HG02970 (cell line): ENCODE data around the gene CDC73.
"Not testable (repeated sequence)": the region's sequence is repeated elsewhere in the genome, so short reads cannot be mapped to it uniquely, and the experiment has no call there.

Source experiments
- ATAC-seq: cut with Tn5 transposase; IDR thresholded peaks from one replicate; pipeline ENCODE4 v1.9.1; 2021; ENCODE audit warnings: mild to moderate bottlenecking, moderate library complexity, moderate number of reproducible peaks; ENCODE audit not compliant: unreplicated experiment, low FRiP score

CDC73 gene

GRCh38 chr1:193219391-193219790, 97.6 kb downstream of the CDC73 start:
- ATAC-seq: no peak

GRCh38 chr1:193221651-193222050, 99.8 kb downstream of the CDC73 start:
- no peak for ATAC-seq

- ATAC-seq: no peak
Measured at GRCh38 chr1:193222056-193222615, 100.3 kb downstream of the CDC73 start.

- no peak for ATAC-seq
Measured at GRCh38 chr1:193229136-193229535, 107.3 kb downstream of the CDC73 start.

GRCh38 chr1:193231146-193231545, 109.3 kb downstream of the CDC73 start:
- ATAC-seq: not testable (repeated sequence)

GRCh38 chr1:193234530-193234929, 112.7 kb downstream of the CDC73 start:
- ATAC-seq: no peak

- no peak for ATAC-seq
Measured at GRCh38 chr1:193237381-193237978, 115.6 kb downstream of the CDC73 start.

- no peak for ATAC-seq
Measured at GRCh38 chr1:193240609-193241008, 118.8 kb downstream of the CDC73 start.

- no peak for ATAC-seq
Measured at GRCh38 chr1:193241132-193241827, 119.4 kb downstream of the CDC73 start.

- no peak for ATAC-seq
Measured at GRCh38 chr1:193242000-193242399, 120.2 kb downstream of the CDC73 start.

GRCh38 chr1:193249187-193249586, 127.4 kb downstream of the CDC73 start:
- ATAC-seq: no peak

- ATAC-seq: no peak
Measured at GRCh38 chr1:193251950-193252349, 130.1 kb downstream of the CDC73 start.

- no peak for ATAC-seq
Measured at GRCh38 chr1:193256019-193256418, 134.2 kb downstream of the CDC73 start.

- no peak for ATAC-seq
Measured at GRCh38 chr1:193259636-193260035, 137.8 kb downstream of the CDC73 start.

- no peak for ATAC-seq
Measured at GRCh38 chr1:193260056-193260745, 138.4 kb downstream of the CDC73 start.

GRCh38 chr1:193260896-193261295, 139.1 kb downstream of the CDC73 start:
- no peak for ATAC-seq

GRCh38 chr1:193262661-193263060, 140.8 kb downstream of the CDC73 start:
- ATAC-seq: no peak

GRCh38 chr1:193264313-193265065, 142.7 kb downstream of the CDC73 start:
- ATAC-seq: no peak

- no peak for ATAC-seq
Measured at GRCh38 chr1:193265716-193266115, 143.9 kb downstream of the CDC73 start.

- not testable (repeated sequence) for ATAC-seq
Measured at GRCh38 chr1:193266794-193267193, 145.0 kb downstream of the CDC73 start.

- peak; percentile 90 for ATAC-seq
Measured at GRCh38 chr1:193270996-193271395, 149.2 kb downstream of the CDC73 start.
